WTC11 (cell line): Measurements from ENCODE around the gene THSD4.

ENCODE experiments used
- GABPB1 ChIP-seq: sonication (generic); formaldehyde crosslinking; IDR thresholded peaks from 2 replicates; pipeline ENCODE4 v1.8.1; 2023; ENCODE audit warnings: mild to moderate bottlenecking, missing genetic modification reagents
- TEAD1 ChIP-seq: sonication (generic); formaldehyde crosslinking; IDR thresholded peaks from 2 replicates; pipeline ENCODE4 v1.8.0; 2022; ENCODE audit warnings: mild to moderate bottlenecking, missing genetic modification reagents
- TF ChIP-seq, protein P1 (sequence below): fragments of 200-600 bp; IDR thresholded peaks from 2 replicates; pipeline ENCODE4 v1.8.0; 2022; ENCODE audit warnings: antibody characterized with exemption

DNA sequence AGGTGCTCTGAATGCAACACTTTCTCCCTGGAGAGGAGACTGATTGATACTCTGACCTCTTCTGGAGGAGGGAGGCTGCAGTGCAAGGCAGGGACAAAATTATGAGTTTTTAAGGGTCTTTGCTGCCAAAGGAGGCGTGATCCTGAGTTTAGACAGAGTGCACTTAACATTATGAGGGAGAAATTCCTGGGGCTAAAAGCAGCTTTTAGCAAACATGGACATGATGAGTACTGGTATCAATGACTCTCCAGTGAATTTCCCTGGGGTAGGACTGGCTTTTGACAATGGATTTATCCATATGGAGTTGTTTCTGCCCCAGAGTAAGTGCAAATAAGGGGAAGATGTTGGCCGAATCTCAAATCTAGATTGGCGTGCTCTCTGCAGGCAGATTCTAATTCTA, 133.1 kb downstream of the THSD4 start:
- TF ChIP-seq, protein P1, sequence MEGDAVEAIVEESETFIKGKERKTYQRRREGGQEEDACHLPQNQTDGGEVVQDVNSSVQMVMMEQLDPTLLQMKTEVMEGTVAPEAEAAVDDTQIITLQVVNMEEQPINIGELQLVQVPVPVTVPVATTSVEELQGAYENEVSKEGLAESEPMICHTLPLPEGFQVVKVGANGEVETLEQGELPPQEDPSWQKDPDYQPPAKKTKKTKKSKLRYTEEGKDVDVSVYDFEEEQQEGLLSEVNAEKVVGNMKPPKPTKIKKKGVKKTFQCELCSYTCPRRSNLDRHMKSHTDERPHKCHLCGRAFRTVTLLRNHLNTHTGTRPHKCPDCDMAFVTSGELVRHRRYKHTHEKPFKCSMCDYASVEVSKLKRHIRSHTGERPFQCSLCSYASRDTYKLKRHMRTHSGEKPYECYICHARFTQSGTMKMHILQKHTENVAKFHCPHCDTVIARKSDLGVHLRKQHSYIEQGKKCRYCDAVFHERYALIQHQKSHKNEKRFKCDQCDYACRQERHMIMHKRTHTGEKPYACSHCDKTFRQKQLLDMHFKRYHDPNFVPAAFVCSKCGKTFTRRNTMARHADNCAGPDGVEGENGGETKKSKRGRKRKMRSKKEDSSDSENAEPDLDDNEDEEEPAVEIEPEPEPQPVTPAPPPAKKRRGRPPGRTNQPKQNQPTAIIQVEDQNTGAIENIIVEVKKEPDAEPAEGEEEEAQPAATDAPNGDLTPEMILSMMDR, result no peak
- no peak for TF ChIP-seq TEAD1
- no peak for TF ChIP-seq GABPB1 (CRISPR knock-in tag)
